GM20431 (cell line): ENCODE data around the gene VGLL1.

ENCODE experiments used
- in situ Hi-C: fragments of 300-500 bp; cut with MseI, MboI; formaldehyde crosslinking; loops from one replicate; pipeline ENCODE4 v1.15.0; 2020; ENCODE audit warnings: low sequenced_read_pairs; ENCODE audit not compliant: unreplicated experiment

VGLL1 gene

GRCh38 chrX:136546371-136546781, 14.4 kb downstream of the VGLL1 start:
- in situ Hi-C loops, result no loop called here

- in situ Hi-C loops, result no loop called here
These were observed 17.2 kb downstream of the VGLL1 start for GRCh38 chrX:136549226-136549625.

- in situ Hi-C loops, result no loop called here
These were observed 19.4 kb downstream of the VGLL1 start for GRCh38 chrX:136551410-136551809.

GRCh38 chrX:136555694-136556093, 23.7 kb downstream of the VGLL1 start:
- in situ Hi-C loops, result no loop called here

- in situ Hi-C loops, result no loop called here
These were observed 40.0 kb downstream of the VGLL1 start for GRCh38 chrX:136572030-136572429.

GRCh38 chrX:136574548-136574947, 42.5 kb downstream of the VGLL1 start:
- in situ Hi-C loops, result no loop called here

- in situ Hi-C loops, result no loop called here
These were observed 45.5 kb downstream of the VGLL1 start for GRCh38 chrX:136577552-136577951.

- in situ Hi-C loops, result no loop called here
These were observed 48.3 kb downstream of the VGLL1 start for GRCh38 chrX:136580316-136580715.

GRCh38 chrX:136582624-136583023, 50.6 kb downstream of the VGLL1 start:
- in situ Hi-C loops, result no loop called here

- in situ Hi-C loops, result no loop called here
These were observed 52.5 kb downstream of the VGLL1 start for GRCh38 chrX:136584545-136584944.

- in situ Hi-C loops, result no loop called here
These were observed 53.2 kb downstream of the VGLL1 start for GRCh38 chrX:136585262-136585661.

GRCh38 chrX:136585960-136586359, 53.9 kb downstream of the VGLL1 start:
- in situ Hi-C loops, result no loop called here

GRCh38 chrX:136586386-136586785, 54.4 kb downstream of the VGLL1 start:
- in situ Hi-C loops, result no loop called here

GRCh38 chrX:136587532-136587931, 55.5 kb downstream of the VGLL1 start:
- in situ Hi-C loops, result no loop called here

GRCh38 chrX:136588036-136588435, 56.0 kb downstream of the VGLL1 start:
- in situ Hi-C loops, result no loop called here

- in situ Hi-C loops, result no loop called here
These were observed 58.0 kb downstream of the VGLL1 start for GRCh38 chrX:136589966-136590365.

GRCh38 chrX:136597356-136597755, 65.3 kb downstream of the VGLL1 start:
- in situ Hi-C loops, result no loop called here

- in situ Hi-C loops, result no loop called here
These were observed 65.9 kb downstream of the VGLL1 start for GRCh38 chrX:136597954-136598353.

- in situ Hi-C loops, result no loop called here
These were observed 66.6 kb downstream of the VGLL1 start for GRCh38 chrX:136598631-136599030.

- in situ Hi-C loops, result no loop called here
These were observed 68.0 kb downstream of the VGLL1 start for GRCh38 chrX:136600059-136600458.
